HL-60 (cell line): ENCODE measurements around the gene OAS1.

ENCODE experiments used
- CTCF ChIP-seq: IDR thresholded peaks from one replicate; pipeline ENCODE4 v1.5.1; 2011; ENCODE audit warnings: low read length, control low read depth, inconsistent platforms; ENCODE audit not compliant: insufficient read depth
- POLR2AphosphoS5 ChIP-seq: IDR thresholded peaks from 2 replicates; pipeline ENCODE4 v1.6.1; 2012; ENCODE audit warnings: low read depth
- REST ChIP-seq: IDR thresholded peaks from 2 replicates; pipeline ENCODE4 v1.6.1; 2012; ENCODE audit warnings: low read depth; ENCODE audit not compliant: insufficient replicate concordance

GRCh38 chr12:112963227-112963861 lies 56.6 kb downstream of the OAS1 start:
- no peak for TF ChIP-seq CTCF
- TF ChIP-seq POLR2AphosphoS5 = no peak
- no peak for TF ChIP-seq REST
